ENCODE measurements around the gene USP10. TPM values are rescaled to one million over a fixed set of nuclear protein-coding genes. Genes with fewer than 3 reads are reported as not detected.
A peak's percentile ranks its signal among the peaks of the same experiment; 100 is the strongest.

Gene USP10
- polyA plus RNA-seq, 2 donors, result 17.1 to 25.9 TPM

GRCh38 chr16:84769416-84769815 lies 69.6 kb downstream of the USP10 start:
- 93 to 94% methylated on average over 3 of the region's 3 CpGs for WGBS, 2 donors
- Histone ChIP-seq H3K4me3 (ENCODE audit: low read depth in 1 of 2, low read length in 2 of 2) (no peak overlapping the region), H3K4me1 (ENCODE audit: control insufficient read depth in 2 of 2, insufficient read depth in 2 of 2, low read length in 1 of 2) (no peaks in the 10 kb centered on the region), H3K27me3 (ENCODE audit: control insufficient read depth in 1 of 2, insufficient read depth in 2 of 2, low read length in 2 of 2) (no peaks in the 10 kb centered on the region), H3K36me3 (ENCODE audit: control insufficient read depth in 2 of 2, insufficient read depth in 2 of 2, low read length in 1 of 2) (peaks cover 12 to 31% of the 10 kb centered on the region in 2 donors), H3K27ac (ENCODE audit: low read depth in 2 of 2, low read length in 1 of 2) (no peak overlapping the region), H3K9me3 (ENCODE audit: control insufficient read depth in 2 of 2, insufficient read depth in 1 of 2, low read depth in 1 of 2, low read length in 1 of 2) (peaks cover 0 to 2% of the 10 kb centered on the region in 2 donors)

GRCh38 chr16:84773312-84773711 lies 73.5 kb downstream of the USP10 start:
- no peak overlapping the region for H3K4me3 ChIP-seq (ENCODE audit: low read depth in 1 of 2, low read length in 2 of 2)
- no peaks in the 10 kb centered on the region for H3K27me3 ChIP-seq (ENCODE audit: control insufficient read depth in 1 of 2, insufficient read depth in 2 of 2, low read length in 2 of 2)
- no peak overlapping the region for H3K27ac ChIP-seq (ENCODE audit: low read depth in 2 of 2, low read length in 1 of 2)
- H3K4me1 ChIP-seq (ENCODE audit: control insufficient read depth in 2 of 2, insufficient read depth in 2 of 2, low read length in 1 of 2), result no peaks in the 10 kb centered on the region
- no peaks in the 10 kb centered on the region for H3K9me3 ChIP-seq (ENCODE audit: control insufficient read depth in 2 of 2, insufficient read depth in 1 of 2, low read depth in 1 of 2, low read length in 1 of 2)
- peaks cover 17 to 39% of the 10 kb centered on the region in 2 donors for H3K36me3 ChIP-seq (ENCODE audit: control insufficient read depth in 2 of 2, insufficient read depth in 2 of 2, low read length in 1 of 2)
- 88 to 92% methylated on average over 10 of the region's 10 CpGs for WGBS, 2 donors

- WGBS, 2 donors, result 69 to 83% methylated on average over 4 of the region's 4 CpGs
- no peaks in the 10 kb centered on the region for H3K4me1 ChIP-seq (ENCODE audit: control insufficient read depth in 2 of 2, insufficient read depth in 2 of 2, low read length in 1 of 2)
- H3K27ac ChIP-seq (ENCODE audit: low read depth in 2 of 2, low read length in 1 of 2), result peak overlapping the region in 1 of 2 donors; percentile 36
- H3K27me3 ChIP-seq (ENCODE audit: control insufficient read depth in 1 of 2, insufficient read depth in 2 of 2, low read length in 2 of 2), result no peaks in the 10 kb centered on the region
- H3K9me3 ChIP-seq (ENCODE audit: control insufficient read depth in 2 of 2, insufficient read depth in 1 of 2, low read depth in 1 of 2, low read length in 1 of 2), result no peaks in the 10 kb centered on the region
- peaks cover 12 to 36% of the 10 kb centered on the region in 2 donors for H3K36me3 ChIP-seq (ENCODE audit: control insufficient read depth in 2 of 2, insufficient read depth in 2 of 2, low read length in 1 of 2)
- no peak overlapping the region for H3K4me3 ChIP-seq (ENCODE audit: low read depth in 1 of 2, low read length in 2 of 2)
These were observed 75.0 kb downstream of the USP10 start for GRCh38 chr16:84774810-84775209.

- Histone ChIP-seq H3K36me3 (ENCODE audit: control insufficient read depth in 2 of 2, insufficient read depth in 2 of 2, low read length in 1 of 2) (peaks cover 9 to 36% of the 10 kb centered on the region in 2 donors), H3K4me3 (ENCODE audit: low read depth in 1 of 2, low read length in 2 of 2) (no peak overlapping the region), H3K4me1 (ENCODE audit: control insufficient read depth in 2 of 2, insufficient read depth in 2 of 2, low read length in 1 of 2) (no peaks in the 10 kb centered on the region), H3K9me3 (ENCODE audit: control insufficient read depth in 2 of 2, insufficient read depth in 1 of 2, low read depth in 1 of 2, low read length in 1 of 2) (no peaks in the 10 kb centered on the region), H3K27me3 (ENCODE audit: control insufficient read depth in 1 of 2, insufficient read depth in 2 of 2, low read length in 2 of 2) (no peaks in the 10 kb centered on the region), H3K27ac (ENCODE audit: low read depth in 2 of 2, low read length in 1 of 2) (peak overlapping the region in 1 of 2 donors; percentile 36)
- WGBS, 2 donors, result 85 to 90% methylated on average over 14 of the region's 14 CpGs
These were observed 75.5 kb downstream of the USP10 start for GRCh38 chr16:84775262-84775810.

- Histone ChIP-seq H3K4me1 (ENCODE audit: control insufficient read depth in 2 of 2, insufficient read depth in 2 of 2, low read length in 1 of 2) (no peaks in the 10 kb centered on the region), H3K27ac (ENCODE audit: low read depth in 2 of 2, low read length in 1 of 2) (no peak overlapping the region), H3K9me3 (ENCODE audit: control insufficient read depth in 2 of 2, insufficient read depth in 1 of 2, low read depth in 1 of 2, low read length in 1 of 2) (no peaks in the 10 kb centered on the region), H3K36me3 (ENCODE audit: control insufficient read depth in 2 of 2, insufficient read depth in 2 of 2, low read length in 1 of 2) (peaks cover 9 to 32% of the 10 kb centered on the region in 2 donors), H3K27me3 (ENCODE audit: control insufficient read depth in 1 of 2, insufficient read depth in 2 of 2, low read length in 2 of 2) (no peaks in the 10 kb centered on the region), H3K4me3 (ENCODE audit: low read depth in 1 of 2, low read length in 2 of 2) (no peak overlapping the region)
- 94 to 98% methylated on average over 5 of the region's 5 CpGs for WGBS, 2 donors
These were observed 77.6 kb downstream of the USP10 start for GRCh38 chr16:84777435-84777834.

- no peak overlapping the region for H3K4me3 ChIP-seq (ENCODE audit: low read depth in 1 of 2, low read length in 2 of 2)
- H3K4me1 ChIP-seq (ENCODE audit: control insufficient read depth in 2 of 2, insufficient read depth in 2 of 2, low read length in 1 of 2), result no peaks in the 10 kb centered on the region
- H3K27ac ChIP-seq (ENCODE audit: low read depth in 2 of 2, low read length in 1 of 2), result no peak overlapping the region
- peaks cover 5 to 27% of the 10 kb centered on the region in 2 donors for H3K36me3 ChIP-seq (ENCODE audit: control insufficient read depth in 2 of 2, insufficient read depth in 2 of 2, low read length in 1 of 2)
- no peaks in the 10 kb centered on the region for H3K9me3 ChIP-seq (ENCODE audit: control insufficient read depth in 2 of 2, insufficient read depth in 1 of 2, low read depth in 1 of 2, low read length in 1 of 2)
- no peaks in the 10 kb centered on the region for H3K27me3 ChIP-seq (ENCODE audit: control insufficient read depth in 1 of 2, insufficient read depth in 2 of 2, low read length in 2 of 2)
- 96% methylated on average over 18 of the region's 18 CpGs for WGBS, 2 donors
These were observed 78.9 kb downstream of the USP10 start for GRCh38 chr16:84778720-84779119.

GRCh38 chr16:84780063-84780462 lies 80.3 kb downstream of the USP10 start:
- Histone ChIP-seq H3K4me1 (ENCODE audit: control insufficient read depth in 2 of 2, insufficient read depth in 2 of 2, low read length in 1 of 2) (no peaks in the 10 kb centered on the region), H3K4me3 (ENCODE audit: low read depth in 1 of 2, low read length in 2 of 2) (no peak overlapping the region), H3K27ac (ENCODE audit: low read depth in 2 of 2, low read length in 1 of 2) (no peak overlapping the region), H3K36me3 (ENCODE audit: control insufficient read depth in 2 of 2, insufficient read depth in 2 of 2, low read length in 1 of 2) (peaks cover 5 to 25% of the 10 kb centered on the region in 2 donors), H3K27me3 (ENCODE audit: control insufficient read depth in 1 of 2, insufficient read depth in 2 of 2, low read length in 2 of 2) (no peaks in the 10 kb centered on the region), H3K9me3 (ENCODE audit: control insufficient read depth in 2 of 2, insufficient read depth in 1 of 2, low read depth in 1 of 2, low read length in 1 of 2) (no peaks in the 10 kb centered on the region)
- 96 to 97% methylated on average over 11 of the region's 11 CpGs for WGBS, 2 donors

GRCh38 chr16:84780544-84781376 lies 81.0 kb downstream of the USP10 start:
- no peak overlapping the region for H3K4me3 ChIP-seq (ENCODE audit: low read depth in 1 of 2, low read length in 2 of 2)
- H3K27ac ChIP-seq (ENCODE audit: low read depth in 2 of 2, low read length in 1 of 2), result no peak overlapping the region
- H3K36me3 ChIP-seq (ENCODE audit: control insufficient read depth in 2 of 2, insufficient read depth in 2 of 2, low read length in 1 of 2), result peaks cover 2 to 19% of the 10 kb centered on the region in 2 donors
- H3K9me3 ChIP-seq (ENCODE audit: control insufficient read depth in 2 of 2, insufficient read depth in 1 of 2, low read depth in 1 of 2, low read length in 1 of 2), result no peaks in the 10 kb centered on the region
- peaks cover under 1 to 2% of the 10 kb centered on the region in 2 donors for H3K4me1 ChIP-seq (ENCODE audit: control insufficient read depth in 2 of 2, insufficient read depth in 2 of 2, low read length in 1 of 2)
- no peaks in the 10 kb centered on the region for H3K27me3 ChIP-seq (ENCODE audit: control insufficient read depth in 1 of 2, insufficient read depth in 2 of 2, low read length in 2 of 2)
- WGBS, 2 donors, result 90% methylated on average over 12 of the region's 12 CpGs

GRCh38 chr16:84782846-84783245 lies 83.0 kb downstream of the USP10 start:
- Histone ChIP-seq H3K4me1 (ENCODE audit: control insufficient read depth in 2 of 2, insufficient read depth in 2 of 2, low read length in 1 of 2) (peaks cover 5 to 10% of the 10 kb centered on the region in 2 donors), H3K27me3 (ENCODE audit: control insufficient read depth in 1 of 2, insufficient read depth in 2 of 2, low read length in 2 of 2) (no peaks in the 10 kb centered on the region), H3K27ac (ENCODE audit: low read depth in 2 of 2, low read length in 1 of 2) (no peak overlapping the region), H3K4me3 (ENCODE audit: low read depth in 1 of 2, low read length in 2 of 2) (no peak overlapping the region), H3K36me3 (ENCODE audit: control insufficient read depth in 2 of 2, insufficient read depth in 2 of 2, low read length in 1 of 2) (peaks cover 0 to 10% of the 10 kb centered on the region in 2 donors), H3K9me3 (ENCODE audit: control insufficient read depth in 2 of 2, insufficient read depth in 1 of 2, low read depth in 1 of 2, low read length in 1 of 2) (no peaks in the 10 kb centered on the region)
- 63 to 65% methylated on average over 2 of the region's 2 CpGs for WGBS, 2 donors

All from esophagus (tissue), 2 donors.